H1 (cell line): ENCODE data around the gene R3HDML. TPM values are rescaled to one million over a fixed set of nuclear protein-coding genes. Genes with fewer than 3 reads are reported as not detected.

ENCODE experiments used
- CTCF ChIA-PET: fragments of 300-600 bp; sonication (Branson Sonifier 250); formaldehyde crosslinking; loops from one replicate; lab custom pipeline; 2021; ENCODE audit not compliant: partially characterized antibody; lab: Charles Lee
- POLR2A ChIA-PET: fragments of 300-600 bp; sonication (Branson Sonifier 250); formaldehyde crosslinking; loops from one replicate; lab custom pipeline; 2021; ENCODE audit warnings: inconsistent platforms; ENCODE audit not compliant: partially characterized antibody; lab: Charles Lee
- DNase-seq, 2 experiments: peaks; one replicate each; pipeline versions ENCODE4 v3.0.0 to v3.0.0-alpha.2; 2010 to 2022; ENCODE audit warnings: low spot score in 2 of 2, low read depth in 1 of 2, mixed read lengths in 1 of 2
- FAIRE-seq: peaks from 2 replicates; lab custom pipeline; 2011; peaks lifted over from hg19 to GRCh38; lab: Jason Lieb, UNC
- H2AFZ ChIP-seq: 2 replicates; pipeline ENCODE4 v1.8.1; 2012; ENCODE audit warnings: low read length, inconsistent platforms
- H2AK5ac ChIP-seq: 2 replicates; pipeline ENCODE4 v1.6.1; 2013; ENCODE audit warnings: low read depth, low read length
- H2BK120ac ChIP-seq: replicated peaks from 2 replicates; pipeline ENCODE3; 2013; ENCODE audit warnings: low read depth, low read length, inconsistent platforms
- H2BK12ac ChIP-seq: 2 replicates; pipeline ENCODE4 v1.6.1; 2013; ENCODE audit warnings: low read depth, low read length
- H2BK15ac ChIP-seq: 2 replicates; pipeline ENCODE4 v1.6.1; 2013; ENCODE audit warnings: low read length
- H2BK20ac ChIP-seq: 2 replicates; pipeline ENCODE4 v1.6.1; 2013; ENCODE audit warnings: low read length
- H2BK5ac ChIP-seq: 2 replicates; pipeline ENCODE4 v1.6.1; 2013; ENCODE audit warnings: low read depth, low read length
- H3K14ac ChIP-seq: 2 replicates; pipeline ENCODE4 v1.6.1; 2013; ENCODE audit warnings: inconsistent platforms; ENCODE audit not compliant: insufficient read length
- H3K18ac ChIP-seq: 2 replicates; pipeline ENCODE4 v1.6.1; 2013; ENCODE audit warnings: low read length; ENCODE audit errors: extremely low read depth
- H3K23ac ChIP-seq: 2 replicates; pipeline ENCODE4 v1.6.1; 2013; ENCODE audit warnings: inconsistent platforms; ENCODE audit not compliant: insufficient read length
- H3K23me2 ChIP-seq: 2 replicates; pipeline ENCODE4 v1.6.1; 2013; ENCODE audit warnings: low read depth, low read length
- H3K27ac ChIP-seq: 2 replicates; pipeline ENCODE4 v1.6.1; 2011; ENCODE audit warnings: low read depth, low read length, inconsistent platforms
- H3K27me3 ChIP-seq, 4 experiments: replicated peaks in 1 of 4; 1 replicate in 1 of 4; 2 replicates in 3 of 4; pipeline versions ENCODE4 v1.6.1 to v1.8.1; 2011 to 2013; ENCODE audit warnings: low read length in 3 of 4, mild to moderate bottlenecking in 3 of 4, inconsistent platforms in 2 of 4, mixed read lengths in 2 of 4, moderate library complexity in 1 of 4; ENCODE audit not compliant: control insufficient read depth in 3 of 4, insufficient read depth in 3 of 4; ENCODE audit errors: extremely low read depth in 1 of 4
- H3K36me3 ChIP-seq, 4 experiments: 2 replicates each; pipeline versions ENCODE4 v1.6.1 to v1.8.1; 2011 to 2013; ENCODE audit warnings: mild to moderate bottlenecking in 4 of 4, low read length in 3 of 4, moderate library complexity in 2 of 4, control low read depth in 1 of 4, inconsistent platforms in 1 of 4; ENCODE audit not compliant: insufficient read depth in 4 of 4, control insufficient read depth in 2 of 4
- H3K4ac ChIP-seq: replicated peaks from 2 replicates; pipeline ENCODE3; 2013; ENCODE audit warnings: low read length, low read depth, mixed read lengths, inconsistent platforms; ENCODE audit not compliant: insufficient read length
- H3K4me1 ChIP-seq, 4 experiments: replicated peaks in 1 of 4; 1 replicate in 1 of 4; 2 replicates in 3 of 4; pipeline versions ENCODE4 v1.6.1 to v1.8.1; 2011 to 2013; ENCODE audit warnings: low read length in 3 of 4, inconsistent platforms in 2 of 4, mixed read lengths in 1 of 4; ENCODE audit not compliant: insufficient read depth in 4 of 4, control insufficient read depth in 3 of 4
- H3K4me2 ChIP-seq, 2 experiments: 2 replicates each; pipeline versions ENCODE4 v1.6.1 to v1.8.1; 2011 to 2013; ENCODE audit warnings: low read depth in 2 of 2, low read length in 2 of 2, control low read depth in 1 of 2, inconsistent platforms in 1 of 2, mild to moderate bottlenecking in 1 of 2; ENCODE audit not compliant: insufficient read depth in 1 of 2
- H3K4me3 ChIP-seq, 4 experiments: fragments of 200-600, 300-600 bp in 1 of 4; sonication (generic), shearing (Covaris generic), sonication (Bioruptor Twin) in 1 of 4; 2 replicates each; pipeline versions ENCODE4 v1.5.1 to v1.8.1; 2011 to 2016; ENCODE audit warnings: low read length in 4 of 4, low read depth in 3 of 4, control low read depth in 2 of 4, inconsistent platforms in 2 of 4, mild to moderate bottlenecking in 2 of 4, mixed read lengths in 1 of 4, moderate library complexity in 1 of 4; ENCODE audit not compliant: insufficient read depth in 2 of 4; ENCODE audit errors: extremely low read depth in 1 of 4
- H3K56ac ChIP-seq: replicated peaks from 2 replicates; pipeline ENCODE3; 2013; ENCODE audit warnings: low read depth, mild to moderate bottlenecking, mixed read lengths, low read length, inconsistent platforms; ENCODE audit not compliant: insufficient read length
- H3K79me1 ChIP-seq: 2 replicates; pipeline ENCODE4 v1.6.1; 2013; ENCODE audit warnings: low read depth, low read length, control low read depth
- H3K79me2 ChIP-seq, 2 experiments: 2 replicates each; pipeline versions ENCODE4 v1.6.1 to v1.8.1; 2012 to 2013; ENCODE audit warnings: low read length in 2 of 2, mild to moderate bottlenecking in 2 of 2, inconsistent platforms in 1 of 2; ENCODE audit not compliant: insufficient read depth in 2 of 2, control insufficient read depth in 1 of 2
- H3K9ac ChIP-seq, 4 experiments: replicated peaks in 1 of 4; 1 replicate in 1 of 4; 2 replicates in 3 of 4; pipeline versions ENCODE4 v1.6.1 to v1.8.1; 2011 to 2013; ENCODE audit warnings: low read depth in 3 of 4, low read length in 3 of 4, control low read depth in 2 of 4, mild to moderate bottlenecking in 2 of 4, moderate library complexity in 2 of 4, inconsistent platforms in 1 of 4; ENCODE audit errors: extremely low read depth in 1 of 4
- H3K9me3 ChIP-seq, 2 experiments: 2 replicates each; pipeline versions ENCODE4 v1.6.1 to v1.8.1; 2012 to 2013; ENCODE audit warnings: mild to moderate bottlenecking in 2 of 2, moderate library complexity in 2 of 2, control low read depth in 1 of 2, inconsistent platforms in 1 of 2, low read depth in 1 of 2, low read length in 1 of 2, mixed read lengths in 1 of 2; ENCODE audit not compliant: insufficient read depth in 2 of 2
- H4K20me1 ChIP-seq, 2 experiments: replicated peaks in 1 of 2; 2 replicates each; pipeline versions ENCODE3 to v1.8.1; 2011 to 2013; ENCODE audit warnings: inconsistent platforms in 2 of 2, low read length in 2 of 2, mild to moderate bottlenecking in 1 of 2; ENCODE audit not compliant: insufficient read depth in 2 of 2, control insufficient read depth in 1 of 2
- H4K5ac ChIP-seq: 2 replicates; pipeline ENCODE4 v1.6.1; 2013; ENCODE audit warnings: low read length, low read depth, mixed read lengths, inconsistent platforms; ENCODE audit not compliant: insufficient read length
- H4K8ac ChIP-seq: 2 replicates; pipeline ENCODE4 v1.8.0; 2013; ENCODE audit warnings: mild to moderate bottlenecking, moderate library complexity, low read length, inconsistent platforms; ENCODE audit not compliant: insufficient read depth; ENCODE audit errors: extremely low read depth
- H4K91ac ChIP-seq: replicated peaks from 2 replicates; pipeline ENCODE3; 2013; ENCODE audit warnings: low read length, mixed read lengths, inconsistent platforms; ENCODE audit not compliant: insufficient read length
- ATF3 ChIP-seq: IDR thresholded peaks from 2 replicates; pipeline ENCODE4 v1.6.1; 2011; ENCODE audit warnings: low read depth, mild to moderate bottlenecking, low read length; ENCODE audit not compliant: insufficient read depth
- CBX5 ChIP-seq: fragments of 300-800, 300-1000 bp; sonication (generic); IDR thresholded peaks from 2 replicates; pipeline ENCODE4 v1.7.1; 2016; ENCODE audit warnings: antibody characterized with exemption, low read length, low read depth
- CTCF ChIP-seq, 3 experiments: IDR thresholded peaks; 1 replicate in 2 of 3; 2 replicates in 1 of 3; pipeline versions ENCODE4 v1.5.1 to v1.6.1; 2011; ENCODE audit warnings: low read length in 3 of 3, mild to moderate bottlenecking in 3 of 3, inconsistent platforms in 2 of 3, low read depth in 1 of 3, moderate library complexity in 1 of 3; ENCODE audit not compliant: insufficient read depth in 1 of 3; ENCODE audit errors: control extremely low read depth in 1 of 3
- EP300 ChIP-seq, 2 experiments: IDR thresholded peaks; 1 replicate in 1 of 2; 2 replicates in 1 of 2; pipeline ENCODE4 v1.6.1; 2011 to 2012; ENCODE audit warnings: low read depth in 2 of 2, low read length in 2 of 2, mild to moderate bottlenecking in 2 of 2, borderline replicate concordance in 1 of 2, inconsistent platforms in 1 of 2, moderate library complexity in 1 of 2
- FOSL1 ChIP-seq: IDR thresholded peaks from 2 replicates; pipeline ENCODE4 v1.6.1; 2011; ENCODE audit warnings: mild to moderate bottlenecking, low read depth, low read length, moderate library complexity; ENCODE audit not compliant: insufficient read depth
- KDM5A ChIP-seq: fragments of 200-600 bp; IDR thresholded peaks from 2 replicates; pipeline ENCODE4 v1.7.1; 2012; ENCODE audit warnings: mild to moderate bottlenecking, low read length, inconsistent platforms, mixed read lengths
- SUZ12 ChIP-seq: fragments of 200-600 bp; sonication (generic); IDR thresholded peaks from 2 replicates; pipeline ENCODE4 v1.6.1; 2012; ENCODE audit warnings: mild to moderate bottlenecking, inconsistent platforms, low read length, moderate library complexity, mixed read lengths
- TEAD4 ChIP-seq: IDR thresholded peaks from 2 replicates; pipeline ENCODE4 v1.6.1; 2012; ENCODE audit warnings: low read depth, low read length, inconsistent platforms, mixed read lengths
- WGBS, 2 experiments: shearing (Covaris generic) in 1 of 2; methylation state at CpG; one replicate each; pipeline versions ENCODE4 v1.1.6 to v1.1.7; 2013 to 2015; ENCODE audit warnings: low lambda C conversion rate in 2 of 2, mixed read lengths in 2 of 2, inconsistent platforms in 1 of 2, low coverage in 1 of 2, missing lambda C conversion rate in 1 of 2; ENCODE audit not compliant: insufficient replicate concordance in 2 of 2, insufficient coverage in 1 of 2, insufficient read length in 1 of 2; ENCODE audit errors: extremely low coverage in 1 of 2, missing lambda C conversion rate in 1 of 2; 5-methylcytosine and 5-hydroxymethylcytosine counted together
- polyA plus RNA-seq, 7 experiments: library from polyadenylated mRNA; depleted of rRNA in 3 of 7; stranded (reverse) in 5 of 7; unstranded in 2 of 7; fragments of >200 nt in 5 of 7; fragments of 200-250 nt in 2 of 7; gene quantifications; 1 replicate in 5 of 7; 2 replicates in 1 of 7; 4 replicates in 1 of 7; pipeline versions ENCODE4 v1.2.1 to v1.2.3, GENCODE V29; 2011 to 2013; ENCODE audit warnings: missing spikeins in 2 of 7, mixed read lengths in 2 of 7
- total RNA-seq: library from RNA; stranded (reverse); fragmentation: NEBNext Ultra II Directional; extraction: Animal tissue kit (Norgen Biotek cat#: 25700); gene quantifications from 2 replicates; pipeline ENCODE4 v1.2.1, GENCODE V29; 2021

R3HDML gene
- total and polyA plus RNA-seq, 2 of the 8 experiments (the other 6 are each of a cell fraction or from before 2014, with no cell fraction given): not detected

- H3K4me3 ChIP-seq: no peak overlapping the region
- no peak overlapping the region for H2BK20ac ChIP-seq
- H2BK12ac ChIP-seq: no peak overlapping the region
- no peaks in the 10 kb centered on the region for H3K79me1 ChIP-seq
- 91% methylated on average over 6 of the region's 6 CpGs; no CpG with 5 or more reads in 1 of the 2 experiments for WGBS, 2 experiments
- no peaks in the 10 kb centered on the region for H3K23me2 ChIP-seq
- no peaks in the 10 kb centered on the region for H3K4me1 ChIP-seq
- H2BK15ac ChIP-seq: no peak overlapping the region
- FAIRE-seq (no peak), DNase-seq (no peak)
- no peak overlapping the region for H3K27ac ChIP-seq
- CTCF ChIA-PET: interaction anchor here (0.6 to 1.7 kb wide), 5 partner anchors 22 to 901 kb away, joined by 3 to 4 read pairs (median 3); partner anchors contain the start of gene FITM2
- H3K23ac ChIP-seq: no peak overlapping the region
- no peak overlapping the region for H4K91ac ChIP-seq
- peak overlapping the region; percentile 95; the same call in 1 of the 2 replicates for H2AFZ ChIP-seq
- H2BK120ac ChIP-seq: no peak overlapping the region
- no peaks in the 10 kb centered on the region for H3K79me2 ChIP-seq
- H3K4ac ChIP-seq: no peak overlapping the region
- no peak overlapping the region for H3K14ac ChIP-seq
- H3K9me3 ChIP-seq: no peaks in the 10 kb centered on the region
- H4K20me1 ChIP-seq: no peaks in the 10 kb centered on the region
- H3K56ac ChIP-seq: no peak overlapping the region
- H3K9ac ChIP-seq: no peak overlapping the region
- no peaks in the 10 kb centered on the region for H3K36me3 ChIP-seq
- no peak overlapping the region for H2AK5ac ChIP-seq
- H4K8ac ChIP-seq: no peak overlapping the region
- H3K18ac ChIP-seq: no peak overlapping the region
- no peaks in the 10 kb centered on the region for H3K27me3 ChIP-seq
- no peak overlapping the region for H4K5ac ChIP-seq
- POLR2A ChIA-PET: no interaction called here
- TF ChIP-seq TEAD4: no peak
- TF ChIP-seq SUZ12: no peak
- TF ChIP-seq FOSL1: no peak
- TF ChIP-seq EP300 (IDR thresholded peaks at IDR 0.05; ENCODE audit: borderline replicate concordance in 1 of 2, low read depth in 2 of 2, low read length in 2 of 2): no peak
- no peak for TF ChIP-seq CTCF (IDR thresholded peaks at IDR 0.05; ENCODE audit: control extremely low read depth in 1 of 3, insufficient read depth in 1 of 3, low read depth in 1 of 3, low read length in 3 of 3)
- no peak for TF ChIP-seq KDM5A
- no peak for TF ChIP-seq ATF3
- no peak for TF ChIP-seq CBX5
- H3K4me2 ChIP-seq: no peak overlapping the region
- no peak overlapping the region for H2BK5ac ChIP-seq
Measured at GRCh38 chr20:44342248-44342647, 5.4 kb downstream of the R3HDML start.
